AG09309 (cell line): Measurements from ENCODE around the gene COX6A1.

Source experiments
- DNase-seq: peaks from one replicate; pipeline ENCODE4 v3.0.0-alpha.2; 2010; ENCODE audit warnings: low read depth
- H3K4me3 ChIP-seq: 2 replicates; pipeline ENCODE4 v1.5.1; 2011; ENCODE audit warnings: mild to moderate bottlenecking, low read depth, low read length, moderate library complexity; ENCODE audit not compliant: control insufficient read depth
- TF ChIP-seq, protein P1 (sequence below): IDR thresholded peaks from 2 replicates; pipeline ENCODE4 v1.5.1; 2011; ENCODE audit warnings: mild to moderate bottlenecking, low read depth, low read length, inconsistent platforms; ENCODE audit not compliant: insufficient read depth, control insufficient read depth; ENCODE audit errors: missing control alignments

The COX6A1 gene

DNA sequence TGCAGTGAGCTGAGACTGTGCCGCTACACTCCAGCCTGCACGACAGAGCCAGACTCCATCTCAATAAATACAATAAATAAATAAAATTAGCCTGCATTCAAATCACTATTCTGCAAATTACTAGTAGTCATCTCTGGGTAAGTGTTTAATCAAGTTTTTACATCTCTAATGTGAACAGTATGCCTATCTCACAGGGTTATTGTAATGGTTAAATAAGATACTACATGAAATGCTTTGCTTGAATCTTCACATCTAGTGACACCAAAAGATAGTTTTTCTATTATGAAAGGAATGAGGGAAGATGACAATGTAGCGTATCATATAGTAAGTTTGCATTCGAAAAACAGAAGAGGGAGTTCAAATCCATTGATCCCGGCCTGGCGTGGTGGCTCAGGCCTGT is 29.5 kb downstream of the COX6A1 start:
- no peak overlapping the region for H3K4me3 ChIP-seq
- TF ChIP-seq, protein P1, sequence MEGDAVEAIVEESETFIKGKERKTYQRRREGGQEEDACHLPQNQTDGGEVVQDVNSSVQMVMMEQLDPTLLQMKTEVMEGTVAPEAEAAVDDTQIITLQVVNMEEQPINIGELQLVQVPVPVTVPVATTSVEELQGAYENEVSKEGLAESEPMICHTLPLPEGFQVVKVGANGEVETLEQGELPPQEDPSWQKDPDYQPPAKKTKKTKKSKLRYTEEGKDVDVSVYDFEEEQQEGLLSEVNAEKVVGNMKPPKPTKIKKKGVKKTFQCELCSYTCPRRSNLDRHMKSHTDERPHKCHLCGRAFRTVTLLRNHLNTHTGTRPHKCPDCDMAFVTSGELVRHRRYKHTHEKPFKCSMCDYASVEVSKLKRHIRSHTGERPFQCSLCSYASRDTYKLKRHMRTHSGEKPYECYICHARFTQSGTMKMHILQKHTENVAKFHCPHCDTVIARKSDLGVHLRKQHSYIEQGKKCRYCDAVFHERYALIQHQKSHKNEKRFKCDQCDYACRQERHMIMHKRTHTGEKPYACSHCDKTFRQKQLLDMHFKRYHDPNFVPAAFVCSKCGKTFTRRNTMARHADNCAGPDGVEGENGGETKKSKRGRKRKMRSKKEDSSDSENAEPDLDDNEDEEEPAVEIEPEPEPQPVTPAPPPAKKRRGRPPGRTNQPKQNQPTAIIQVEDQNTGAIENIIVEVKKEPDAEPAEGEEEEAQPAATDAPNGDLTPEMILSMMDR: no peak
- DNase-seq: no peak

DNA sequence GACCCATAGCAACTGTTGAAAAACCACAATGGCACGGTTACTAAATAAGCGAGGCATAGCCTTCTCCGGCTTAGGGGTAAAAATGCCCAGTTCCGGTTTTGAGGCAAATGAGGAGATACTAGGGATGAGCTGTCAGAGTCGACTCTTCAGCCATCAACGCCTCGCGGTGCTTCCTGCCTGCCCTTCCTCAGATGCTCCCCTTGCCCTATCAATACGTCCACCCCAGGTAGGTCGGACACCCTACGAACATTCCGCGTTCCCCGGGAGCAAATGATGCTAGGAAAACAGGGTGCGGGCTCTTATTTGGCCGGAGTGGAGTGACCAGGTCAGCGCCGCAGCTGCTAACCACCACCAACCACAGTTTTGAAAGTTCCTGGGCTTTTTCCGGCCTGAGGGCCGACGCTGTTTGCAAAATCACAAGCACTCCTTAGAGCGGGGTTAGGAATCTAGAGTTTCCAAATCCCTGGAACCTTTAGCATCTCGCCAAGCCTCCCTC is 30.5 kb downstream of the COX6A1 start:
- no peak for DNase-seq

DNA sequence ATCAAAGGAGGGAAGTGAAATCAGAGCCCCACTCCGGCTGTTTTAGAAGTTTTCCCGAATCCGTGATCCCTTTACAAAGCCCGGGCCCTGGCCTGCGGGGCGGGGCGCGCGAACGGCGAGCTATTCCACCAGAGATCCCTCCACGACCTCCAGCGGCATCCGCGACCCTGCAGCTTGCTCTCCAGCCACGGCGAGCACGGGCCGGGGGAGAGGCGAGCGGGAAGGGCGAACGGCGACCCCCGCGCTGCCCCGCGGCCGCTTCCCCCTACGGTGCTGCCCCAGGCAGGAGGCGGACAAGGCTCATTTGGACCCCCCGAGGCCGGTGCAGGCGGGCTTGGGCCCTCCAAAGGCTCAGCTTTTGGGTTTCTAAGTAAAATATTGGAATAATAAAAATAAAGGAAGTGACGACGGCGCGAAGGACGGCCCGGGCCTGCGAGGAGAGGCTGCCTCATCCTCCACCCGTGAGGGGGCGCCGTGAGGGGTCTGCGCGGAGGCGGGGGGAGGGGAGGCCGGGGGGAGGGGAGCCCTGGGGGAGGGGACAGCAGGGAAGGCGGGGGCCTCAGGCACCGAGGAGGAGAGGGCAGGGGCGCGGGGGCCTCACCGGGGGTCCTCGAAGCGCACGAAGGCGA is 31.0 kb downstream of the COX6A1 start:
- DNase-seq: no peak
- peak overlapping the region; percentile 75 for H3K4me3 ChIP-seq
- TF ChIP-seq, protein P1: no peak

More for the DNA sequence above, 30.5 kb downstream of the COX6A1 start:
- peak overlapping the region; percentile 75 for H3K4me3 ChIP-seq
- TF ChIP-seq, protein P1: no peak

DNA sequence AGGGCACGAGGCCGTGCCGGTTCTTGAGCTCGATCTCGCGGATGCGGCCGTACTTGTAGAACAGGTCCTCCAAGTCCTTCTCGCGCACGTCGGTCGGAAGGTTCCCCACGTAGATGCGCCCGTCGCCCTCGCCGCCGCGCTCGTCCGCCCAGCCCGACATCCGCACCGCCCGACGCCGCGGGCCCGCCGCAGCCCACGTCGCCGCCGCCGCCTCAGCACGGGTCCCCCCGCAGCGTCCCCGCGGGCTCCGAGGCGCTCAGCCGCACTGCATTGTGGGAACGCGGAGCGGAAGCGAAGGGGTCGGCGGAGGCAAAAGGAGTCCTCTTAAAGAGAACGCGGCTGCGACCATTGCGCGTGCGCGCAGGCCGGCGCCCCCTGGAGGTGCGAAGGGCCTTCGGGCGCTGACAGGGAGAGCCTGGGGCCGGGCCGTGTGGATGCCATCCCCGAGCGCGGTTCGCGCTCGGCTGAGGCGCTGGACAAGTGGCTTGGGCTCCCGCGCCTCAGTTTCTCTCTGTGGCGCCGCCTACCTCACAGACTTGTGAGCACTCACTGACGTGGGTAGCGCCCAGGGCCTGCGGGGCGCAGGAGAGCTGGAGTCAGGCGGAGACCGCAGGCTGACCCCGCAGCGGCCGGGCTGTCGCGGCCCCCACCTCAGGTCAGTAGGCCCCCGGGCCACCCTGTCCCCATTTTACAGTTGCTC is 31.7 kb downstream of the COX6A1 start, which contains the start of gene SRSF9:
SRSF9 (minus strand) TSS at position 299 of the 700 bp plus-strand sequence; CDS start at position 160, 139 bp downstream.
- H3K4me3 ChIP-seq: peak within 1 kb of the TSS; percentile 75
- TF ChIP-seq, protein P1: peak; percentile 88
- DNase-seq: peak; percentile 86

DNA sequence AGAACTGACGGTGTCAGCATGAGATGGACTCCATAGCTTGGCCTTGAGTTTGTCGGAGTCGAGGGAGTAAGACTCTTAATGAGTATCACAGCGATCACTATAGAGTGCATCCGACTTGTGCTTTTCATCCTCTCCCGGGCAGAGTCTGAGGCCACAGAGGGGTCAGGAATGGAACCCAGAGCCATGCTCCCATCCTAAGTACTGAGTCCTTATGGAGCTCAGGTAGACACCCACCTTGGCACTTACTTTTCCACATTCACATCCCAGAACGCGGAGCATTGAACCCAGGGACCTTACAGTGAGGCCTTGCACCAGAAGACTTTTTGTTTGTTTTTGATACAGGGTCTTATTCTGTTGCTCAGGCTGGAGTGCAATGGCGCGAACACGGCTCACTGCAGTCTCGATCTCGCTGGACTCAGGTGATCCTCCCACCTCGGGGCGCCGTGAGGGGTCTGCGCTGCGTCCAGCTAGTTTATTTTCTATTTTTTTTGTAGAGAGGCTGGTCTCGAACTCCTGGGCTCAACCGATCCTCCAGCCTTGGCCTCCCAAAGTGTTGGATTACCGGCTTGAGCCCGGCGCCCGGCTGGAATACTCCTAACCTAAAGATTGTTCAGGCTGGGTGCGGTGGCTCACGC is 32.4 kb downstream of the COX6A1 start:
- no peak for DNase-seq

DNA sequence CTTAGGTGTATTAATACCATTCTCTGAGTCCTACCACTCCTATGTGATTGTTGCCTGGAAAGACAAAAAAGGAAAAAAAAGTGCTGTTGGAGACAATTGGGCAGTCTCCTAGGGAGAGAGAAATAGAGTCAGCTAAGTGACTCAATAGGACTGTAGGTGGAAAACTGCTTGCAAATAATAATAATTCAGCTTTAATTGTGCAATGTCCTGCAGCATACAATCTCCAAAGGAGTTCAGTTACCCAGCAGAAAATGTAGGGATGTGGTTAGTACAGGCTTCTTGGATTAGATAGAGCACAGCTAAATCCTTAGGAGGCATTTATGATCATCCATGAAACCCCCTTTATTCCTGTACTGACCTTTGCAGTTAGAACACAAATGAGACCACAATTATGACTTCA is 34.6 kb downstream of the COX6A1 start:
- TF ChIP-seq, protein P1: no peak
- no peak for DNase-seq

More for the DNA sequence above, 32.4 kb downstream of the COX6A1 start:
- peak overlapping the region; percentile 75 for H3K4me3 ChIP-seq
- TF ChIP-seq, protein P1: no peak

More for the DNA sequence above, 34.6 kb downstream of the COX6A1 start:
- H3K4me3 ChIP-seq: no peak overlapping the region
